ENCODE measurements around the gene NCLN.
"Not testable (repeated sequence)": the region's sequence is repeated elsewhere in the genome, so short reads cannot be mapped to it uniquely, and the experiment has no call there.

Gene NCLN

DNA sequence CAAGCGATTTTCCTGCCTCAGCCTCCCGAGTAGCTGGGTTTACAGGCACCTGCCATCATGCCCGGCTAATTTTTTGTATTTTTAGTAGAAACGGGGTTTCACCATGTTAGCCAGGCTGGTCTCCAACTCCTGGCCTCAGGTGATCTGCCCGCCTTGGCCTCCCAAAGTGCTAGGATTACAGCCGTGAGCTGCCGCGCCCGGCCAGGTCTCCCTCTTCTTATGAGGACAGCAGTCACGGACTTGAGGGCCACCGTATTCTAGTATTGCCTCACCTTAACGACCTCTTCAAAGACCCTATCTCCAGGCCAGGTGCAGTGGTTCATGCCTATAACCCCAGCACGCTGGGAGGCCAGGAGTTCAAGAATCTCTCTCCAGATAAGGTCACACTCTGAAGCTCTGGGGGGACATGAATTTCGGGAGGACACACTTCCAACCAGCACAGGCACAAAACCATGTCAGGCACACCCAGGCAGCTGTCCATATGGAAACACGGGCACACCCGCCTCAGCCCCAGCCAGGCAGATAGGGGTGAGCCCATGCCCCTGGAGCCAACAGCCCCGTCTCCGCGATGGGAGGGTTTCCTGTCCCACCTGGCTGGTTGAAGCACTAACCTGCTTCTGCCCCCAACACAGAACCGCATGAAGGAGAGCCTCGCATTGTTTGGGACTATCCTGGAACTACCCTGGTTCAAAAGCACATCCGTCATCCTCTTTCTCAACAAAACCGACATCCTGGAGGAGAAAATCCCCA lies 28.5 kb upstream of the NCLN start:
- DNase-seq = no peak

DNA sequence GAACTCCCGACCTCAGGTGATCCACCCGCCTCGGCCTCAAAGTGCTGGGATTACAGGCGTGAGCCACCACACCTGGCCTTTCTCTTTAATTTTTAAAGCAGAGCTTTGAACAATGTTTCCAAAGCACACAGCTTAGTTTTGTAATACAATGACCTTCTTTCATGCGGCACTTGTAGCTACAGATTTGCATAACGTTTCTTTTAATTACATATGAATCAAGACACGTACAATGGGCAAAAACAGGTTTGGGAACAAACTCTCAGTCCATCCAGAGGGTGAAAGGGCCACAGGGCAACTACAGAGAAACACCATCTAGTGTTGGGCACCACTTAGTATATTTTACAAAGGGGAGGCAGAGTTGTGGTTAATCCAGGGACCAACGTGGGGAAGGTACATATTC lies 26.2 kb upstream of the NCLN start:
- no peak for DNase-seq

DNA sequence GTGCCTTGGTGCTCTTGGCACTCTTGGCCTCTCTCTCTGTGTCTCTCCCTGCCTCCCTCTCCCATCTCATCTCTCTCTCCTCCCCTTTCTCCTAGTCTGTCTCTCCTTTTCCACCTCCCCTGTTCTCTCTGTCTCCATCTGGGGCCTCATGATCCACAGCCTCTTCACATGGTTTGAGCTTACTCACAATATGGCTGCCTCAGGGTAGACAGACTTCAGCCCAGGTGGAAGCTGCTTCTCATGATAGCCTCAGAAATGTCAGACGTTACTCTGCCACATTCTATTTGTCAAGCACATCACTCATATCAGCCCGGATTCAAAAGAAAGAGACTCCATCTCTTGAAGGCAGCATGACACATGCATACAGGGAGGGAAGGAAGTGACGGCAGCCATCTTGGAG lies 25.5 kb upstream of the NCLN start:
- DNase-seq = no peak

DNA sequence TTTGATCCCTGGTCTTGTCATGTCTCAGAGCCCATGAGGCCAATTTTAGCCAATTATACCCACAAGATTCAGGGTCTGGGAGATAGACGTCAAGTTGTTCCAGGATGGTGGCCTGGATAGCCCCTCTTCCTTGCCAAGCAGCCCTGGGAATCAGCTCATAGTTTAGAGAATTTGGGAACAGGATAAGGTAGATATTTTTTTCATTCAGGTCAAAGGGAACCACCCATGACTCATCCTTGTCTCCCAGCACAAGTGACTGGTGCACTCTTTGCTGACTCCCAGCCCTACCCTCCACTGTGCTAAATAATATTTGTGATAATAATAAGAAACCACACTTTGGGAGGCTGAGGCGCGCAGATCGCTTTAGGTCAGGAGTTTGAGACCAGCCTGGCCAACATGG lies 24.3 kb upstream of the NCLN start:
- DNase-seq = no peak

DNA sequence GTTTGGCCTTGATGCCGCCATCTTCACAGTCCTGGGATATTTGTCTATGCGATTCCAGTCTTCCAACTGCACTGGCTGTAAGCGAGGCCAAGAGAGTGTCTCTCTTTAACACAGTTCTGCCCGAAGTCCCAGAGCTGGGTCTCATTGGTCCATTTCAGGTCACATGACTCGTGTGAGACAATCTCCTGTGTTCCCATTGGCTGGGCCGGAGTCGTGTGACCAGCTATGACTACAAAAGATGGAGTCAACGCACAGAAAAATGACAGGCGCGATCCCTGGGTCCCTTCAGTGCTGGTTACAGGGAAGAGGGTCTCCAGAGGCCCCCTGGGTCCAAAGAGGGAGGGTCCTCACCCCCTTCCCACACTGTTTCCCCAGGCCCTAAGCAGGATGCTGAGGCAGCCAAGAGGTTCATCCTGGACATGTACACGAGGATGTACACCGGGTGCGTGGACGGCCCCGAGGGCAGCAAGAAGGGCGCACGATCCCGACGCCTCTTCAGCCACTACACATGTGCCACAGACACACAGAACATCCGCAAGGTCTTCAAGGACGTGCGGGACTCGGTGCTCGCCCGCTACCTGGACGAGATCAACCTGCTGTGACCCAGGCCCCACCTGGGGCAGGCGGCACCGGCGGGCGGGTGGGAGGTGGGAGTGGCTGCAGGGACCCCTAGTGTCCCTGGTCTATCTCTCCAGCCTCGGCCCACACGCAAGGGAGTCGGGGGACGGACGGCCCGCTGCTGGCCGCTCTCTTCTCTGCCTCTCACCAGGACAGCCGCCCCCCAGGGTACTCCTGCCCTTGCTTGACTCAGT lies 23.1 kb upstream of the NCLN start:
- no peak for DNase-seq

DNA sequence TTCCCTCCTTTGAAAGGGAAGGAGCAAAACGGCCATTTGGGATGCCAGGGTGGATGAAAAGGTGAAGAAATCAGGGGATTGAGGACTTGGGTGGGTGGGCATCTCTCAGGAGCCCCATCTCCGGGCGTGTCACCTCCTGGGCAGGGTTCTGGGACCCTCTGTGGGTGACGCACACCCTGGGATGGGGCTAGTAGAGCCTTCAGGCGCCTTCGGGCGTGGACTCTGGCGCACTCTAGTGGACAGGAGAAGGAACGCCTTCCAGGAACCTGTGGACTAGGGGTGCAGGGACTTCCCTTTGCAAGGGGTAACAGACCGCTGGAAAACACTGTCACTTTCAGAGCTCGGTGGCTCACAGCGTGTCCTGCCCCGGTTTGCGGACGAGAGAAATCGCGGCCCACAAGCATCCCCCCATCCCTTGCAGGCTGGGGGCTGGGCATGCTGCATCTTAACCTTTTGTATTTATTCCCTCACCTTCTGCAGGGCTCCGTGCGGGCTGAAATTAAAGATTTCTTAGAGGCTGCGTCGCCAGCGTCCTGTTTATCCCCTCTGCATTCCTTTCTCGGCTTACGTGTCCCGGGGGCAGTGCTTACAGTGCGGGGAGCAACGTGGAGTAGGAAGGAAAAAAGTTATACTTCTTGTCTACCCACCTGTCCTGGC lies 22.4 kb upstream of the NCLN start:
- DNase-seq = peak; percentile 88

DNA sequence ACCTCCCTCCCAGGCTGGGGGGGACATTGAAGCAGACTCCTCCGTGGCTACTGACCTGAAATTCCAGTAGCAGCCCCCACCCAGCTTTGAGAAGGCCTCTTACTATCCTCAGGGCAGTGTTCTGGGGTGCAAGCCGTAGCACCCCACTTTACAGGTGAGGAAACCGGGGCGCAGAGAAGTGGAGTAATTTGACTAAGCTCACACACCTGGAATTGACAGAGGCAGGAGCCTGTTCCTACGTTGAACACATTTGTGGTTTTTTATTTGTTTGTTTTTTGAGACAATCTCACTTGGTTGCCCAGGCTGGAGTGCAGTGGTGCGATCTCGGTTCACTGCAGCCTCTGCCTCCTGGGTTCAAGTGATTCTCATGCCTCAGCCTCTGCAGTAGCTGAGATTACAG lies 21.8 kb upstream of the NCLN start:
- no peak for DNase-seq

DNA sequence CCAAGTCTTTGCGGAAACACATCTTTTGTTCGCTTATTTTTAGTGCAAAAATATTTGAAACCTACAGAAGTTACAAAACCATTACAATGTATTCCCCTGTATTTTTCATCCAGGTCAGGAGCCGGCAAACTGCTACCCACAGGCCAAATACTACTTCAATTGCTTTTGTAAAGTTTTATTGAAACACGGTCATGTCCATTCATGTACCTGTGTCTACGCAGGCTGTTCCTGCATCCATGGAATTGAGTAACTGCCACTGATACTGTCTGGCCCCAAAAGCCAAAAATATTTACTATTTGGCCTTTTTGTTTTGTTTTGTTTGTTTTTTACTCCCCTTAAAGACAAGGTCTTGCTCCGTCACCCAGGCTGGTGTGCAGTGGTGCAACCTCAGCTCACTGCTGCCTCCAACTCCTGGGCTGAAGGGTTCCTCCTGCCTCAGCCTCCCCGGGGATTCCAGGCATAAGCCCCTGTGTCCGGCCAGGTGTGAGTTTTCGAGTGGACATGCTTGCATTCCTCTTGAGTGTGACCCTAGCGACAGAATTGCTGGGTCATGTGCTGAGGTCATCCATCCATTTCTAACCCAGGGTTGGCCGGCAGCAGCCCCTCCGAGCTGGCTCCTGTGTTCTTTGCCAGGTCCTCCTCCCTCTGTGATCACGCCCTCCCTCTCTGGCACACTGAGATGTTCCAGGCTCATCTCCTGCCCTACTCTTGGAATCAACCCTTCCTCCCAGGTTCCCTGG lies 18.0 kb upstream of the NCLN start:
- no peak for DNase-seq

DNA sequence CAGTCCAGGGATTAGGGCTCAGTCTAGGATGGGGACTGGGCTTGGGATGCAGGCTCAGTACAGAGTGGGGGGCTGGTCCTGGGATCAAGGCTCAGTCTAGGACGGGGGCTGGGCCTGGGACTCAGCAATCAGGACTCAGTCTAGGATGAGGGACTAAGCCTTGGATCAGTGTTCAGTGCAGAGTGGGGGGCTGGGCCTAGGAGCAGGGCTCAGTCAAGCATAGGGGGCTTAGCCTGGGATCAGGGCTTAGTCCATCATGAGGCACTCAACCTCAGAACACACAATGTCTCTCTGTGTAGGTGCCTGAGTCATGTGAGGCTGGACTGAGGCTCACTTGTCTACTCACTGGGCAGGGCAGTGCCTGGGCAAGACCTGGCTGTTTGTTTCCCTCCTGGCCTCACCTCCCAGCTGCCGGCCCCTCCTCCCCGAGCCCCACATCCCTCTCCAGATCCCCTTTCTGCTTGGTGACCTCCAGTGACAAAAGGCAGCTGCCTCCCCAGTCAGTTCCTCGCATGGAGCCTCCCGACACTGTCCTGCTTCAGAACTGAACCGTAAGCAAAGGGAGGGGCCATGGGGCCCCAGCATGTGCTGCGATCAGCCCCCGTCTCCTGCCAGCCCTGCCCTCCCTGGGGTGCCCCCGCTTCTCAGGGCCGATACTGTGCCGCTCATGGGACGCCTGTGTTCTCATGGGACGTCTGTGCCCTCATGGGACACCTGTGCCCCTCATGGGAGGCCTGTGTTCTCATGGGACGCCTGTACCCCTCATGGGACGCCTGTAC lies 13.6 kb upstream of the NCLN start:
- peak; percentile 61 for DNase-seq

DNA sequence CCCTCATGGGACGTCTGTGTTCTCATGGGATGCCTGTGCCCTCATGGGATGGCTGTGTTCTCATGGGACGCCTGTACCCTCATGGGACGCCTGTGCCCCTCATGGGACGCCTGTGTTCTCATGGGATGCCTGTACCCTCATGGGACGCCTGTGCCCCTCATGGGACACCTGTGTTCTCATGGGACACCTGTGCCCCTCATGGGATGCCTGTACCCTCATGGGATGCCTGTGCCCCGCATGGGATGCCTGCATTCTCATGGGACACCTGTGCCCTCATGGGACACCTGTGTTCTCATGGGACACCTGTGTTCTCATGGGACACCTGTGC lies 13.1 kb upstream of the NCLN start:
- DNase-seq = not testable (repeated sequence)

DNA sequence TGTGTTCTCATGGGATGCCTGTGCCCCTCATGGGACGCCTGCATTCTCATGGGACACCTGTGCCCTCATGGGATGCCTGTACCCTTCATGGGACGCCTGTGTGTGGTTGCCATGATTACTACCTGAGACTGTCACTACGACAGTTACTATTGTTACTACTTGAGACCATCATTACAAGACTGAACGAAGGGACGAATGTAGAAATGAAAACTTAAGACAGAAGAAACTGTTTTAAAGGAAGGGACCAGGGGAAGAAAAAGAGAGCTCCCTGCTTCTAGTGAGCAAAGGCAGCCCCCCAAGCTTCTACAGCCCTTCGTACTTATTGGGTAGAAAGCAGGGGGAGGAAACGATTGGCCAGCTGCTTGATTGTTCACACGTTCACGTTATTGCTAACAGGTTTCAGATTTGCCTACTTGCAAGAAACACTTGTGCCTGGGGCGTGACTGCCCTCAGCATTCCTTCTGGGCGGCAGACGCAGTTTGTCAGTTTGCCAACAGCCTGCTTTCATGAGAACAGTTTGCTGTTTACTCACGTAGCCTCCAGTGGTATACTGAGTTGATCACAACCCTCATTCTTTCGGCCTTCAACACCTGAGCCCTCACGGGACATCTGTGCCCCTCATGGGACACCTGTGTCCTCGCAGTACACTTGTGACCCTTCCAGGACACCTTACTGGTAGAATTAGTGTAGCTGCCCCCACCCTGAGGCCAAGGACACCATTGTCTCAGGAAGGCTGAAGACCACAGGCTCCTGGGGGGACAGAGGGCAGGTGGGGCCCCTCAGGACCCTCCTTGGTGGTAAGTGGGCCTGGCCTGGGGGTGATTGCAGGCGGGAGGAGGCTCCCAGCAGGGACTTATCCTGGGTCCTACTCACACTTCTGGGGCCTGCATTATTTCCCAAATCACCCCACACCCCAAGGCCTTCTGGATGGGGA lies 9.7 kb upstream of the NCLN start:
- no peak for DNase-seq

DNA sequence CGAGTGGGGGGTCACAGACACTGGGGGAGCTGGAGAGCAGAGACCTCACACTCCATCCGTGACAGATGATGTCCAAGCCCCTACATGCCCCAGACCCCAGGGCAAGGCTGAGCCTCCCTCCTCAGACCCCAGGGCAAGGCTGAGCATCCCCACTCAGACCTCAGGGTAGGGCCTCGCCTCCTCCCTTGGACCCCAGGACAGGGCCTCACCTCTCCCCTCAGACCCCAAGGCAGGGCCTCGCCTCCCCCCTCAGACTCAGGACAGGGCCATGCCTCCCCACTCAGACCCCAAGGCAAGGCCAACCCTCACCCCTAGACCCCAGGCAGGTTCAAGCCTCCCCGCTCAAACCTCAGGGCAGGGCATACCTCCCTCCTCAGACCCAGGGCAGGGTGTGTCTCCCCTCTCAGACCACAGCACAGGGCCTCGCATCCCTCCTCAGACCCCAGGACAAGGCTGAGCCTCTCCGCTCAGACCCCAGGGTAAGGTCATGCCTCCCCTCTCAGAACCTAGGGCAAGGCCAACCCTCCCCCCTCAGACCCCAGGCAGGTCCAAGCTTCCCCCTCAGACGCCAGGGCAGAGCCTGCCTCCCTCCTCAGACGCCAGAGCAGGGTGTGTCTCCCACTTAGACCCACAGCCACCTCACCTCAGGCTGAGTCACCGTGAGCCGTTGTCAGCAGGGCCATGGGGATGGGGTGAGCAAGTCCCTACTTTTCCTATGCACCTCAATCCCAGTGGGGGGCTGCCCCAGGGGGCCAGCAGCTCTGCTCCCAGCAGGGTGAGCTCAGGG lies 8.8 kb upstream of the NCLN start:
- peak; percentile 89 for DNase-seq

DNA sequence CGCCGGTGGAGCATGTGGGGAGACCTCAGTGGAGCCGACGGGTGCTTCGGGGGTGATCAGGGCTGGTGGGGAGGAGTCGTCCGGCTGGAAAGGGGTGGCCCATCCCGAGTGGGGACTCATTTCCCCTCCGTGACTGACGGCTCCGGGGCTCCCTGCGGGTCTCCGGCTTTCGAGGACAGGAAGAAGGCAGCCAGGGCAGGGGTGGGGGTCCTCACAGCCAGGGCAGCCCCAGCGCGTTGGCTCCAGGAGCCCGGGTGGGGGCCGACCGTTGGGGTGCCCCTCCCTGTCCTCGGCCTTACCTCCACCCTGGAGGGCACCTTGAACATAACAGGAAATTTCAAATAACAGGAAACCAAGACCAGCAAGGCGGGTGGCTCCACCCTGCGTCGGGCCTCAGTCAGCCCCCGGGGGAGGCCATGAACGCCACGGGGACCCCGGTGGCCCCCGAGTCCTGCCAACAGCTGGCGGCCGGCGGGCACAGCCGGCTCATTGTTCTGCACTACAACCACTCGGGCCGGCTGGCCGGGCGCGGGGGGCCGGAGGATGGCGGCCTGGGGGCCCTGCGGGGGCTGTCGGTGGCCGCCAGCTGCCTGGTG lies 7.3 kb upstream of the NCLN start, which contains the start of gene S1PR4:
Gene S1PR4, plus strand, starts transcription at position 393 of the 596 bp plus-strand sequence. Its CDS starts 24 bp downstream, at position 417.
- peak; percentile 87 for DNase-seq

DNA sequence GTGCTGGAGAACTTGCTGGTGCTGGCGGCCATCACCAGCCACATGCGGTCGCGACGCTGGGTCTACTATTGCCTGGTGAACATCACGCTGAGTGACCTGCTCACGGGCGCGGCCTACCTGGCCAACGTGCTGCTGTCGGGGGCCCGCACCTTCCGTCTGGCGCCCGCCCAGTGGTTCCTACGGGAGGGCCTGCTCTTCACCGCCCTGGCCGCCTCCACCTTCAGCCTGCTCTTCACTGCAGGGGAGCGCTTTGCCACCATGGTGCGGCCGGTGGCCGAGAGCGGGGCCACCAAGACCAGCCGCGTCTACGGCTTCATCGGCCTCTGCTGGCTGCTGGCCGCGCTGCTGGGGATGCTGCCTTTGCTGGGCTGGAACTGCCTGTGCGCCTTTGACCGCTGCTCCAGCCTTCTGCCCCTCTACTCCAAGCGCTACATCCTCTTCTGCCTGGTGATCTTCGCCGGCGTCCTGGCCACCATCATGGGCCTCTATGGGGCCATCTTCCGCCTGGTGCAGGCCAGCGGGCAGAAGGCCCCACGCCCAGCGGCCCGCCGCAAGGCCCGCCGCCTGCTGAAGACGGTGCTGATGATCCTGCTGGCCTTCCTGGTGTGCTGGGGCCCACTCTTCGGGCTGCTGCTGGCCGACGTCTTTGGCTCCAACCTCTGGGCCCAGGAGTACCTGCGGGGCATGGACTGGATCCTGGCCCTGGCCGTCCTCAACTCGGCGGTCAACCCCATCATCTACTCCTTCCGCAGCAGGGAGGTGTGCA lies 6.6 kb upstream of the NCLN start:
- DNase-seq = peak; percentile 76

DNA sequence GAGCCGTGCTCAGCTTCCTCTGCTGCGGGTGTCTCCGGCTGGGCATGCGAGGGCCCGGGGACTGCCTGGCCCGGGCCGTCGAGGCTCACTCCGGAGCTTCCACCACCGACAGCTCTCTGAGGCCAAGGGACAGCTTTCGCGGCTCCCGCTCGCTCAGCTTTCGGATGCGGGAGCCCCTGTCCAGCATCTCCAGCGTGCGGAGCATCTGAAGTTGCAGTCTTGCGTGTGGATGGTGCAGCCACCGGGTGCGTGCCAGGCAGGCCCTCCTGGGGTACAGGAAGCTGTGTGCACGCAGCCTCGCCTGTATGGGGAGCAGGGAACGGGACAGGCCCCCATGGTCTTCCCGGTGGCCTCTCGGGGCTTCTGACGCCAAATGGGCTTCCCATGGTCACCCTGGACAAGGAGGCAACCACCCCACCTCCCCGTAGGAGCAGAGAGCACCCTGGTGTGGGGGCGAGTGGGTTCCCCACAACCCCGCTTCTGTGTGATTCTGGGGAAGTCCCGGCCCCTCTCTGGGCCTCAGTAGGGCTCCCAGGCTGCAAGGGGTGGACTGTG lies 5.9 kb upstream of the NCLN start:
- peak; percentile 80 for DNase-seq

DNA sequence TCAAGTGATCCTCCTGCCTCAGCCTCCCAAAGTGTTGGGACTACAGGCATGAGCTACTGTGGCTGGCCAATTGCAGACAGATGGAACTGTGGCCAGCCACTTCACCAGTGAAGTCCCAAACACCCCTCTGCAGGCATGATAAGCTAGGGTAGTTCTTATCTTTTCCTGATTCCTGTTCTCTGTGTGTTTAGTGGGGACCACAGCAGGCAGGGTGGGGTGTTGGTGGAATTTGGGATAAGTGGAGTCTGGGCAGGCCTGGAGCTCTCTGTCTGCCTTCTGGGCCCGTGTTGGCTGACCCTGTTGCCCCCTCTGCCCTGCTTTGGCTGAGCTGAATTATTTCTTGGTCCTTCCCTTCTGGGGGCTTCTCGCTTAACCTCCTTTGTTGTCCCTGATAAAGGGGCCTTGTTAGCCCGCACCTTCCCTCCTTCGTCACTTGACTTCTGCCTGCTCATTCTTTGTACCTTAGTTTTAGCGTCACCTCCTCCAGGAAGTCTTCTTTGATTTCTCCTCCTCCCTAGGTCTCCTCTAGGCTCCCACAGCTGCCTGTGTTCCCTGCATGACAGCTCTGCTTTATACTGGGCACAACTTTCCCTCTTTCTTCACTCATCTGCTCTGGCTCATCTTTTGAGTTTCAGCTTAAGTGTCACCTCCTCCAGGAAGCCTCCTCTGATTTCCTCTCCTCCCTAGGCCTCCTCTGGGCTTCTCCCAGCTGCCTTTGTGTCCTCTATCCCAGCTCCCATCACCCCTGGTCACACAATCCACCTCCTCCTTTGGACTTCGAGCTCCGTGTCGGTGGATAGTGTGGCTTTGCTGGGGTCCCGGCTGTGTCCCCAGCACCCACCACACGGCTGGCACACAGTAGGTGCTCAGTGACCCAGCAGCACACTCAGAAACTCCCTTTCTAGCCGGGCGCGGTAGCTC lies 1.7 kb upstream of the NCLN start:
- no peak for DNase-seq

DNA sequence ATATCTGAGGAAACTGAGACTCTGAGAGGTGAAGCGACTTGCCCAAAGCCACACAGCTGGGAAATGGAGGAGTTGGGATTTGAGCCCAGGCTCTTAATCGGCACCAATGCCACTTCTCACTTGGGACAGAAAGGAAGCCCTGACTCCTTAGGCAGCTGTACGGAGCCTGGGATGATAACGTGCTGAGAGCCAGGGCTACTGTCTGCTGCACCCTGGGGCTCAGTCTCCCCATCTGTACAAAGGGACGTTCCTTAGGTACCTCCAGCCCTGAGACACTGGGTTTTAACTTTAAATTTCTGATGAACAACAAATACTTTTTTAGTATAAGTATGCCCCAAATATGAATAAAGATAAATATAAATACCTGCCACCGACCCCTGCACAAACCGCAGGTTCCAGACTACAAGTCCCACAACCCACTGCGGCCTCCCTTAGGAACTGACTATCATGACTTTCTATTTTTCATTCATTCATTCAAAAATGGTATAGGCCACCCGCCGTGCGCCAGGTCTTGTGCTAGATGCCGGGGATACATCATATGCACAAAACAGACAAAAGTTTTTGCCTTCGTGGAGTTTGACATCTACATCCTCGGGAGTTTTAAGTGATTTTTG lies 776 bp upstream of the NCLN start:
- DNase-seq = peak; percentile 90
